ENCODE measurements around the gene TCEA3. TPM values are rescaled to one million over a fixed set of nuclear protein-coding genes. Genes with fewer than 3 reads are reported as not detected.
"Not testable (repeated sequence)": the region's sequence is repeated elsewhere in the genome, so short reads cannot be mapped to it uniquely, and the experiment has no call there.

The TCEA3 gene
- total RNA-seq, 1 donor from 2014 or later, result 7.8 TPM

DNA sequence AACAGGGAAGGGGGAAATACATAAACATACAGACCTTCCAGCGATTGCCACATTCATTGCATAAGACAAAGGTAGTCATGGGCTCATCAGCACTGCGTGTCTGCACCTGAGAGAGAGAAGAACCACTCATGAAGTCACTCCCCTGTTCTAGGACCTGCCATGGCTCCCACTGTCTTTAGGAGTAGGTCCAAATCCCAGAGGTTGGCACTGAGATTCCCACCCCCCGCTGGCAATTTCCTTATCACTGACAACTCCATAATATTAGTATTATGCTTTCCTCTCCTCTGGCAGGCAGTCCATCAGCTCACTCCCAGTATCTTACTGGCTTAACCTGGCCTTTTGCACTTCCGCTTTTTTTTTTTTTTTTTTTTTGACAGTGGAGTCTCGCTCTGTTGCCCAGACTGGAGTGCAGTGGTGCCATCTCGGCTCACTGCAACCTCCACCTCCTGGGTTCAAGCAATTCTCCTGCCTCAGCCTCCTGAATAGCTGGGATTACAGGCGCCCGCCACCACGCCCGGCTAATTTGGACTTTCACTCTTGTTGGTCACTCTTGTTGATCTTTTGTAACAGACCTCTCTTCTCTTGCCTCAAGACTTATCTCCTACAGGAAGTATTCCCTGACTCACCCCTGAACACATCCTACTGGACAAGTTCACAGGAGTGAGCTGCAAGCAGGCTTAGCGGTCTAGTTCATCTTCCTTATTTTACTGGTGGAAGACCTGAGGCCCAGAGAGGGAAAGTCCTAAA lies 40.1 kb downstream of the TCEA3 start:
- no peaks in the 10 kb centered on the region for H3K9me3 Mint-ChIP-seq
- no peak overlapping the region for H3K4me3 Mint-ChIP-seq
- no peaks in the 10 kb centered on the region for H3K27me3 Mint-ChIP-seq
- no peak overlapping the region for H3K27ac Mint-ChIP-seq
- intact Hi-C loops (cut with micrococcal nuclease), result no loop called here
- H3K4me1 Mint-ChIP-seq, result no peaks in the 10 kb centered on the region
- DNase-seq, result no peak
- H3K36me3 Mint-ChIP-seq (ENCODE audit: low read depth), result no peaks in the 10 kb centered on the region

DNA sequence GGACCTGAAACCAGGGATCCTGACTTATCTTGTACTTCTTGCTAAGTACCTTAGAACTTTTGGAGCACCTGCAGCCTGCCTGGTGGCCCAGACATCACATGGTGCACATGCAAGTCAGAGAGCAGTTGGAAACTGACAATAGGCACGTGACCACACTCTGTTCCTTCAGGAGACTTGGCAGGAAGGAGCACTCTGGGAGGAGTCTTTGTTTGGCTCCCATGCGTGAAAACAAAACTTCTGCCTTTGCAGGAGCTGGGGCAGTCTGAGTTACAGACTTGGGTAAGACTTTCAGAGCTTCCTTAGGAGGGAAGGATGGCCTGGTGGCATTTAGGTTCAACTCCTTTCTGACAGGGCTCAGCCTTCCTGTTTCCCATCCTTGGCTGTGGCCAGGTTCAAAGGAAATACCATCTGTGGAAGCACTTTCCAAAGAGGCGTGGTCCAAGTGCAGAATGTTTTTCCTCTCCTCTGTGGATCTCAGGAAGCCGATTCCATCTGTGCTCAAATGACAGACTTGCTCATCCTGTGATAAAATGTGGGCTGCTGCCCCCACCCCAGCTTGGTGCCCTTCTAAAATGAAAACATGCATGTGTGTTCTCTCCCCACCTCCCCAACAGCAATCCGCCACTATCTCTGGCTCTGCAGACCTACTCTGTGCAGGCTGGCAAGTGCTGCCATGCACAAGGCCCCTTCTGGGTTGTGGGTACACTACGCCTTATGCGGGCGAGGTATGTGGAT lies 40.8 kb downstream of the TCEA3 start:
- H3K27me3 Mint-ChIP-seq, result no peaks in the 10 kb centered on the region
- H3K9me3 Mint-ChIP-seq, result no peaks in the 10 kb centered on the region
- intact Hi-C loops (cut with micrococcal nuclease), result no loop called here
- no peak for DNase-seq
- no peak overlapping the region for H3K4me3 Mint-ChIP-seq
- H3K36me3 Mint-ChIP-seq (ENCODE audit: low read depth), result no peaks in the 10 kb centered on the region
- H3K4me1 Mint-ChIP-seq, result no peaks in the 10 kb centered on the region
- H3K27ac Mint-ChIP-seq, result no peak overlapping the region

DNA sequence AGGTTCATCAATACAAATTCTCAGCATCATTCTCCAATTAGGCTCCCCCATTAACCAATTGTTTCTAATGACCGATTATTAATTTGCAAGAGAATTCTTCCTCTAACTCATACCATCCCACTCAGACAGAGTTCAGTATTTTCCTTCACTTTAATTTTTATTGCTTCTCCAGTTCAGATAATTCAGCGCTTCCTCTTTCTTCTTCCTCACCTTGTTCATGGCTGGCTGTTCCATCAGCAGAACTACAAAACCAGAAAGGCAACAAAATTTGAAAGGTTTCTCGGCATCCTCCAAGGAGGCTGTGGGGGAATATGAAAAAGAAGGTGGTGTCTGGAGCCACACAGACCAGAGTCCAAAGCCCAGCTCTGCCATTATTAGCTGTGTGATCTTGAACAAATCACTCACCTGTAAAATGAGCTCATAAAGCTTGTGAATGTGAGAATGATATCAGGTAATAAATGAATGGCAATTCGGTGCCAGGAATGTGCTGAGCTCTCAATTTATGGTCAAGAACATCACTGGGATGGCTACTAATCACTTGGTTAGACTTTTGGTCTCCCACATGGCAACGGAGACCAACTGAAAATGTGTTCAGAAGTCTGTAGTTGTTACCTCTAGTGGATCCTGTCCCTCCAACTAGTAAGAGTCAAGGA lies 43.2 kb downstream of the TCEA3 start:
- Mint-ChIP-seq H3K27me3 (no peaks in the 10 kb centered on the region), H3K9me3 (no peaks in the 10 kb centered on the region), H3K36me3 (ENCODE audit: low read depth) (no peaks in the 10 kb centered on the region), H3K27ac (no peak overlapping the region), H3K4me3 (no peak overlapping the region), H3K4me1 (no peaks in the 10 kb centered on the region)
- intact Hi-C loops (cut with micrococcal nuclease), result no loop called here
- DNase-seq, result no peak

DNA sequence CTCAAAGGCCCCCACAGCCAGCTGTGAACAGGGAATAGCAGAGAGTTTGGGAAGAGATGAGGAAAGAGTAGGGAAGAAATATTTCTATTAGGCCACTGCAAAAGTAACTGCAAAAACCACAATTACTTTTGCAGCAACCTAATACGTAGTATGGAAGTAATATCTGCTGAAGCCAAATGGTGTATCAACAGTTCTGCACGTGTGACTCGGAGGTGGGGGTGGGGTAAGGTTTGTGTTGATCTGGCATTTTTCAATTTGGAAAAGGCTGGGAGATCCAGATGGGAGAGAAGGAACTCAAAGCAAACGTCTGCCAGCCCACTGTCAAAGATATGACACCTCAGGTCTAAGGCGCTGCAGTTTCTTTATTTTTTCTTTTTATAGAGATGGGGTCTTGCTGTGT lies 43.8 kb downstream of the TCEA3 start:
- Mint-ChIP-seq H3K9me3 (no peaks in the 10 kb centered on the region), H3K27ac (no peak overlapping the region), H3K27me3 (no peaks in the 10 kb centered on the region), H3K4me1 (no peaks in the 10 kb centered on the region), H3K36me3 (ENCODE audit: low read depth) (no peaks in the 10 kb centered on the region), H3K4me3 (no peak overlapping the region)
- DNase-seq, result no peak
- intact Hi-C loops (cut with micrococcal nuclease), result no loop called here

DNA sequence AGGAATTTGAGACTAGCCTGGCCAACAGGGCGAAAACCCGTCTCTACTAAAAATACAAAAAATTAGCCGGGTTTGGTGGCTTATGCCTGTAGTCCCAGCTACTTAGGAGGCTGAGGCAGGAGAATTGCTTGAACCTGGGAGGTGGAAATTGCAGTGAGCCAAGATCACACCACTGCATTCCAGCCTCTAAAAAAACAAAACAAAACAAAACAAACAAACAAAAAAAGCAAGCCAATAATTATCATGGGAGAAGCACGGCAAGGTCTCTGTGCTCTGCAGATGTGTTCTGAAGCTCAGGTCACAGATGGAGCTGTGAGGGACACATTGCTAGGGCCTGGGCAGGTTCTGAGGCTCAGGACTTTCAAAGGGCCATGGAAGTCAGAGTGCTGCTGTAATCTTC lies 44.3 kb downstream of the TCEA3 start:
- H3K4me1 Mint-ChIP-seq; H3K27ac Mint-ChIP-seq; H3K4me3 Mint-ChIP-seq; DNase-seq; H3K9me3 Mint-ChIP-seq; H3K36me3 Mint-ChIP-seq (ENCODE audit: low read depth); intact Hi-C loops (cut with micrococcal nuclease); H3K27me3 Mint-ChIP-seq: not testable (repeated sequence)

- no peaks in the 10 kb centered on the region for H3K27me3 Mint-ChIP-seq
- no peaks in the 10 kb centered on the region for H3K4me1 Mint-ChIP-seq
- H3K4me3 Mint-ChIP-seq, result no peak overlapping the region
- no peaks in the 10 kb centered on the region for H3K36me3 Mint-ChIP-seq (ENCODE audit: low read depth)
- intact Hi-C loops (cut with micrococcal nuclease), result no loop called here
- DNase-seq, result no peak
- H3K9me3 Mint-ChIP-seq, result no peaks in the 10 kb centered on the region
- no peak overlapping the region for H3K27ac Mint-ChIP-seq
These were observed 47.4 kb downstream of the TCEA3 start for GRCh38 chr1:23376890-23377811.

DNA sequence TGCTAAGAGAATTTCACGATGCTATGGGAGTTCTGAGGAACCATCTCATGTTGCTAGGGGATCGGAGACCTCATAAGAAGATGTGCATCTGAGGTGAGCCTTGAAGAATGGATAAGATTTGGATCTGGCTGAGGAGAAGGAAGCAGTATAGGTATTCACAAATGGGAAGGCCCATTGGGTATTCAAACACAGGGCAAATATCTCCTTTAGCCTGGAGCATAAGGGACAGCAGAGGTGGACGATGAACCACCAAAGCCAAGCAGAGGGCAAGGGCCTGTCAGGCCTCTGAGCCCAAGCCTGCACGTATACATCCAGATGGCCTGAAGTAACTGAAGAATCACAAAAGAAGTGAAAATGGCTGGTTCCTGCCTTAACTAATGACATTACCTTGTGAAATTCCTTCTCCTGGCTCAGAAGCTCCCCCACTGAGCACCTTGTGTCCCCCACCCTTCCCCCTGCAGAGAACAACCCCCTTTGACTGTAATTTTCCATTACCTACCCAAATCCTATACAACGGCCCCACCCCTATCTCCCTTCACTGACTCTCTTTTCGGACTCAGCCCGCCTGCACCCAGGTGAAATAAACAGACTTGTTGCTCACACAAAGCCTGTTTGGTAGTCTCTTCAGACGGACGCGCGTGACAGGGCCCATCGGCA lies 50.3 kb downstream of the TCEA3 start:
- H3K27ac Mint-ChIP-seq; DNase-seq; intact Hi-C loops (cut with micrococcal nuclease); H3K4me3 Mint-ChIP-seq; H3K9me3 Mint-ChIP-seq; H3K36me3 Mint-ChIP-seq (ENCODE audit: low read depth); H3K27me3 Mint-ChIP-seq: not testable (repeated sequence)
- peaks cover 16% of the 10 kb centered on the region for H3K4me1 Mint-ChIP-seq

DNA sequence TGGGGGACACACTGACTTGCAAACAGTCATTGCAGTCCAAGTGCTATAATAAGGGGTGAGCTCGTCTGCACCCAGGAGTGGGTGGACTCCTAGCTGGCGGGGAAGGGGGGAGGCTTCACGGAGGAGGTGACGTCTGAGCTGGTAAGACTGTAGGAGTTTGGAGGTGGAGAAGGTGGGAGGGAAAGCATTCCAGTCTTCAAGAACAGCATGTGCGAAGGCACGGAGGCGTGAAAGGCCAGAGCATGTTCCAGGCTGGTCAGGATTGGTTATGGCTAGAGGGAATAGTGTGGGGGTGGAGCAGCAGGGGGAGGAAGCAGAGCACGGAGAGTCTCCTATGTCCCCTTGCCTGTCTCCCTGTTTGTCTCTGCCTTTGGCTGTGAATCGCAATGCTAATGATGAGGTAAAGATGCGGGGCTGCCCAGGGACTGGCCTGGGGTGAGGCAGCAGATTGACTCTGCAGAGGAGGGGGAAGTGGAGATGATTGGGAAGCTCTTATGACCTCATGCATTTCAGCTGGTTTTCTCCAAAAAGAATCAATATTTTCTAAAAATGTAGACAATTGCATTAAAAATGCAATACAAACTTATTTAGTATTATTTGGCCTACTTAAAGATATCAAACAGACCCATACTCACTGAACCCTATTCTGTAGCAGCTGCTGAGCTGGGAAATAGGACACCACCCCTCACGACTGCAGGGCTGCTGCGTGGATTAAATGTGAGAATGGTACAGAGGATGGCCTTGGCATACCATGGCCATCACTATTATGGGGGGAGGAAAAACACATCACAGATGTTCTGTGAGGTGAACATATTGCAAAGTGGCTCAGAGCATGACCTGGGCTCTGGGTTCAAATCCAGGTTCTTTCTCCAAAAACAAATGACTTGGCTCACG lies 52.3 kb downstream of the TCEA3 start:
- Mint-ChIP-seq H3K4me1 (peaks cover 26% of the 10 kb centered on the region), H3K9me3 (no peaks in the 10 kb centered on the region), H3K27me3 (no peaks in the 10 kb centered on the region), H3K27ac (no peak overlapping the region), H3K36me3 (ENCODE audit: low read depth) (peaks cover 5% of the 10 kb centered on the region), H3K4me3 (no peak overlapping the region)
- intact Hi-C loops (cut with micrococcal nuclease), result no loop called here
- no peak for DNase-seq

DNA sequence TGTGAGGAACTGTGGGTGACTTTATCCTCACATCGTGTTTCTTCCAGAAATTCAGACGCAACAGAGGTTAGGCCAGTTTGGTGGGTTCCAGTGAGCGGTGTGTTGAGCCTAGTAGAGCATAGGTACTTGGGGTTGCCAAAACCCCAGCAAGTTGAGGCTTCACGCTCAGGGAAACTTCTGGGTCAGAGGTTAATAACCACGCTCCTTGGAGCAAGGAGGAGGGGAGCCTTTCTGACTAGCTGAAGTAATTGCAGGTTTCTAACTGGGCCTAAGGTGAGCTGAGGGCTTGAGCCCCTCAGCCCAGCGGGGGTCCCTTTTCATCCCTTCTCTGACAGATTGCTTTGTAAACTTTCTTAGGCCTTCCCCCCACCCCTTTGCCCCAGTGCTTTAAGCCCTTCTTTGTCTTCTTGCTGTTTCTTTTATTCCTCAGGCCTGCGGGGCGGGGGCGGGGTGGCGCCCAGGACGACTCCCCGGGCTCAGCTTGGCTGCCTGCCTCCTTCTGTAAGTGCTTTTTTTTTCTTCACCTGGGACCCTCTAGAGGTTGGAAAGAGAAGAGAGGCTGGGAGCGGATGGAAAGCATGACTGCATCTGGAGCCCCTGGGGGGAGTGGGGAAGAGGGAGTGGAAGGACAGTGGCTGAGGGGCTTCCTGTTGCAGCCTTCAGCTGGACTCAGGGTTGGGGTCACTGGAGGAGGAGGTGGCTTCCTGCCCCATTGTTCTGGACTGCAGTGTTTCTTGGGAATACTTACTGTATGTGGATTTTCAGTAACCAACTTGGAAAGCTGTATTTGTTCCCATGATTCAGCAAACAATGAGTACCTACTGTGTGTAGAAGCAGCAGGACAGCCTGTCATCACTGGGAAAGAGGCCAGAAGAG lies 53.6 kb downstream of the TCEA3 start:
- DNase-seq, result no peak
- peak overlapping the region; percentile 64 for H3K27ac Mint-ChIP-seq
- H3K4me1 Mint-ChIP-seq, result peaks cover 33% of the 10 kb centered on the region
- intact Hi-C loops (cut with micrococcal nuclease), result no loop called here
- H3K27me3 Mint-ChIP-seq, result no peaks in the 10 kb centered on the region
- peaks cover 16% of the 10 kb centered on the region for H3K36me3 Mint-ChIP-seq (ENCODE audit: low read depth)
- peak overlapping the region; percentile 94 for H3K4me3 Mint-ChIP-seq
- peaks cover 6% of the 10 kb centered on the region for H3K9me3 Mint-ChIP-seq

DNA sequence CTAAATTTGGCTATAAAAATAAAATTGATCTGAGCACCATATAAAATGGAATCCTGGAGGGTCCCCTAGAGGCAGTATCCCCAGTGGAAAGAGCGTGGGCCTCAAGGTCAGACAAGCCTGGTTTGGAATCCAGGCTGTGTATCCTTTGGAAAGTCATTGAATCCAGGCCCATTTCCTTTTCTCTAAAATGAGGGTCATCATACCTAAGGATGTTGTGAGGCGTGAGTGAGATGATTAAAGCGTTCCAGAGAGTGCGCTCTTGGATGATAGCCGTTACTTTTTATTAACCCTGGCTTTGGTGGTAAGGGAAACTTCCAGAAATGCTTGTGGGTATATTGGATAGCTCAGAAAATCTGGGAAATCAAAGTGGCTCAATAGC lies 54.2 kb downstream of the TCEA3 start:
- Mint-ChIP-seq H3K27me3 (no peaks in the 10 kb centered on the region), H3K4me1 (peaks cover 33% of the 10 kb centered on the region), H3K36me3 (ENCODE audit: low read depth) (peaks cover 20% of the 10 kb centered on the region), H3K4me3 (peak overlapping the region; percentile 94), H3K9me3 (peaks cover 7% of the 10 kb centered on the region), H3K27ac (peak overlapping the region; percentile 32)
- DNase-seq, result no peak
- intact Hi-C loops (cut with micrococcal nuclease), result no loop called here

- peak within 1 kb of the TSS; percentile 99 for H3K27ac Mint-ChIP-seq
- peak; percentile 76 for DNase-seq
- peaks cover 33% of the 10 kb centered on the region for H3K4me1 Mint-ChIP-seq
- H3K27me3 Mint-ChIP-seq, result no peaks in the 10 kb centered on the region
- peak within 1 kb of the TSS; percentile 94 for H3K4me3 Mint-ChIP-seq
- peaks cover 25% of the 10 kb centered on the region for H3K36me3 Mint-ChIP-seq (ENCODE audit: low read depth)
- intact Hi-C loops (cut with micrococcal nuclease), result loop anchor here (1.0 to 10.0 kb wide), 5 partner anchors 25 to 1273 kb away; partner anchors contain the start of genes E2F2, HNRNPR, RPL11 and SRRM1
- H3K9me3 Mint-ChIP-seq, result peaks cover 7% of the 10 kb centered on the region
These were observed 55.1 kb downstream of the TCEA3 start, which contains the start of gene ZNF436 for GRCh38 chr1:23369335-23370013. TSS of gene ZNF436 (minus strand) at chr1:23369836. CDS start at chr1:23368005, 1,831 bp downstream.
